Femur (tissue), 1 donor: ENCODE data around the gene TMEM183A.
"Not testable (repeated sequence)": the region's sequence is repeated elsewhere in the genome, so short reads cannot be mapped to it uniquely, and the experiment has no call there.

Experiments
- DNase-seq: peaks from one replicate; pipeline ENCODE4 v3.0.0-alpha.2; 2017

TMEM183A gene

DNA sequence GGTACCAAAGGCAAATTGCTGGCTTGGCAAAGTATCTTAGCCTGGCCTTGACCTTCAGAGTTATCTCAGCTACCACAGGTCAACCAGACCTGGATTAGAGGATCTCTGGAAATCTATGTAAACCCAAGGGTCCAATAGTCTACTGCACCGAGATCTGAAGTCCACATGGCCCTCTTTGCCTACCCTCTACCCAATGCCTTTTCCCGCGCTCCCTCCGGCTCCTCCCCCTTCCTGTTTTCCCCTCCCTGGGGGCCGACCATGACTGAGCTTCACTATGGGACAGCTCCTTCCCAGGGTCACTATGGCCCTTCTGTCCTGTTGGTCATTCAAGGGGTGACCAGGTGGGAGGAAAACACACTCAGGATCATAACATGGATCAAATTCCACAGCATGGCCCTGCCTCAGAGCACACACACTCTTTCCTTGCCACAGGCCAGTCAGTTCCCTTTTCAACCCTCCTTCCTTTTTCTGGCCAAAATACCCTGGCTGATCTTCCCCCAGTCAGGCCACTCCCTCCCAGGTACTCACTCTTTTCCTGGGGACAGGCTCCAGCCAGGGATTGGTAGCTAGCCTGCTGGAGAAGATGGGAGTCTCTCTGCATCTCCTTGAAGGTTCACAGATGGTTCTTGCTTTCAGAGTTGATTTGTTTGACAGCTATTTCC is 19.1 kb upstream of the TMEM183A start:
- DNase-seq, result no peak

DNA sequence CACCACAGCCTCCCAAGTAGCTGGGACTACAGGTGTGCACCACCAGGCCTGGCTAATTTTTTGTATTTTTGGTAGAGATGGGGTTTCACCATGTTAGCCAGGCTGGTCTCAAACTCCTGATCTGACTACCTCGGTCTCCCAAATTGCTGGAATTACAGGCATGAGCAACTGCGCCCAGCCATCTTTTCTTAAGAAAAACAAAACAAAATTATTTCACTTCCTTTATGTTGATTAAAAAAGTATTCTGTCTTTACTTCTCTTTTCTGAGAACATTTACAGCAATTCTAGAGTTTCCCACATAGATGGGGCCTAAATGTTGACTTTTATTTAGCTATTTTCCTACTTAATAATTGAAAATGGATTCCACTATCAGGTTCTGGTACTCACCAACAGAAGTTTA is 17.3 kb upstream of the TMEM183A start:
- no peak for DNase-seq

DNA sequence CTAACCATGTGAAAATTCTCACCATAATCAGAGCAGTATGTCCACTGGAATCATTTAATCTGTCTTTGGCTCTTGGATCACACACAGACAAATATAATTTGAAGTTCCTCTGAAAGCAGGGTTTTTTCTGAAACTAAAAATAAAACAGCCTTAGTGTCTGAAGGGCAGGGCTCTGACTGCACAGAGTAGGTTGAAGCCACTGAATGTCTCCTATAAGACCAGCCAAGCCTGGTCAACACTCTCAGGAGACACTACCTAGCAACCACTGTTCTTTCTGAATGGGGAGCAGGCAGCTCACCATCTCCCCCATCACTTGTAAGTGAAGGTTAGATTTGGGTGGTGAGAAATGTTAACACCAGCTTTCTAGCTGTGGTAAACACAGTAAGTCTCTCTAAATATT is 16.1 kb upstream of the TMEM183A start:
- DNase-seq, result no peak

DNA sequence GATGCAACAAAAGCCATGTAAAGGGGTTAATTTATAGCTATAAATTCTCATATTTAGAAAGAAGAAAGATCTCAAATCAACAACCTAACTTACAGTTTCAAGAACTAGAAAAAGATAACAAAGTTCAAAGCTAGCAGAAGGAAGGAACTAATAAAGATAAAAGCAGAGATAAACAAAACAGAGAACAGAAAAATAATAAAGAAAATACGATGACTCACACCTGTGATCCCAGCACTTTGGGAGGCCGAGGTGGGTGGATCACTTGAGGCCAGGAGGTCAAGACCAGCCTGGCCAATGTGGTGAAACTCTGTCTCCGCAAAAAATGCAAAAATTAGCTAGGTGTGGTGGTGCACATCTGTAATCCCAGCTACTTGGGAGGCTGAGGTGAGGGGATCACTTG is 12.4 kb upstream of the TMEM183A start:
- no peak for DNase-seq

DNA sequence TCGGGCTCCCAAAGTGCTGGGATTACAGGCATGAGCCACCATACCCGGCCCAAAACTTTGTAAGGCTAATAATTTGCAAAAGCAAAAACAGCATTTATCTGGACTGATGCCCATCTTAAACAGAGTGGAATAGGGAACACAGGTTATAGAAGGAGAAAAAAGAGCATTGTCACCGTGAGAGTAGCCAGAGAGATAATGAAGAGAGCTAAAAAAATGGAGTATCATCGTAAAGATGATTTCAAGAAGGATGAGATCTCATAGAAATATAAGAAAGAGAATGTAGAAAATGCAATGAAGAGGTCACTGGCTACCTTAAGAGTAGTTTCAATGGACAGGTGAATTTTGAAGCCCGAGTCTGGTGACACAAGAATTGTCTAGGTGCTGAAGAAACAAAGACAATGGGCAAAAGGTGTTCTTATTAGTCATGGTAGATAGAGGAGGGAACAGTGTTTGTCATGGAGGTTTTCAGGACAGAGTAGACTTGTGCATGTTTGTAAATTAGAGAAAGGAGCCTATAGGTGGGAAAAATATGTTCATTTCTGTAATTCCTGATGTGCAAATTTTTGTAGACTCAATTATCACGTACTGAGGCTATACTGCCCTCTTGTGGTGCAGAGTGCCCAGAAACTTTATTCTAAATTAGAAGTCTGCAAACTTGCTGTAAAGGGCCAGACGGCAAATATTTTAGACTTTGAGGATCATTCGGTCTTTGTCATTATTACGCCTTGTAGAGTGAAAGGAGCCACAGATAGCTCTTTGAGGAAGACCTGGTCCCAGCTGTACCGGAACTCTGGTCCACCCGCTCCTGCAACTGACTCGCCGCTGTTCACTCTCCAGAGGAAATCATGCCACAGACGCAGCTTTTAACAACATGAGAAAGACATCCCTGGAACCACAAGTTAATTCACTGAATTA is 8.1 kb upstream of the TMEM183A start:
- peak; percentile 54 for DNase-seq

DNA sequence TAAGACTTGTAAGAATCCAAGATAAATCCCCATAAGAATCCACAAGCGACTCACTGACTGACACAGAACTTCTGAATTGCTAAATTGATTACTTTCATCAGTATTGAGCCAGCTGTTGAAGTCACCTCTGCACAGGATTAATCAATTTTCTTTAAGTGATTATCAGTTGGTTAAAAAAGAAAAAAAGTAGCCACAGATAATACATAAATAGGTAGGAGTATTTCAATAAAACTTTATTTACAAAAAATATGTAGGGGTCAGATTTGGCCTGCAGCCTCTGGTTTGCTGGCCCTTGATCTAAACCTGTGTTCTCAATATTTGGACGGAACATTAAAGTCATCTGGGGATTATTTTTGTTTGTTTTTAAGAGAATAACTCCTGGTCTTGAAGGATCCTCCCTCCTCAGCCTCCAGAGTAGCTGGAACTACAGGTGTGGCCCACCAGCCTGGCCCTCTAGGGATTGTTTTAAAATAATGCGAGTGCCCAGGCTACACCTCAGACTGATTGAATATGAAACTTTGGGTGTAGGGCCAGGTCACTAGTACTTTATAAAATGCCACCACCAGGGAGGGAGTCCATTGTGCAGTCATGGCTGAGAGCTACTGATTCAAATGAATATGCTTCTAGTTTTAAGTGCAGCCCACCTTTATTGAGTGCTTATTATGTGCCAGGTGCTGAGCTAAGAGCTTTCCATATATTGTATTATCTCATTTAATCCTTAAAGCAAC is 6.8 kb upstream of the TMEM183A start:
- DNase-seq, result no peak

DNA sequence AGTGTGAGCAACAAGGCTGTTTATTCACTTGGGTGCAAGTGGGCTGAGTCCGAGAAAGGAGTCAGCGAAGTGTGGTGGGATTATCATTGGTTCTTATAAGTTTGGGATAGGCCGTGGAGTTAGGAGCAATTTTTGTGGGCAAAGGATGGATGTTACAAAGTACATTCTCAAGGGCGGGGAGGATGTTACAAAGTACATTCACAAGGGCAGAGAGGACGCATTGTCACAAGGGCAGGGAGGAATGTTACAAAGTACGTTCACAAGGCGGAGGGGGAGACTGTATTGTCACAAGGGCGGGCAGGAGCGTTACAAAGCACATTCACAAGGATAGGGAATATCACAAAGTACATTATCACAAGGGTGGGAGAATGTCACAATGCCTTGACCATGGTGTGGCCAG is 5.2 kb upstream of the TMEM183A start:
- no peak for DNase-seq

DNA sequence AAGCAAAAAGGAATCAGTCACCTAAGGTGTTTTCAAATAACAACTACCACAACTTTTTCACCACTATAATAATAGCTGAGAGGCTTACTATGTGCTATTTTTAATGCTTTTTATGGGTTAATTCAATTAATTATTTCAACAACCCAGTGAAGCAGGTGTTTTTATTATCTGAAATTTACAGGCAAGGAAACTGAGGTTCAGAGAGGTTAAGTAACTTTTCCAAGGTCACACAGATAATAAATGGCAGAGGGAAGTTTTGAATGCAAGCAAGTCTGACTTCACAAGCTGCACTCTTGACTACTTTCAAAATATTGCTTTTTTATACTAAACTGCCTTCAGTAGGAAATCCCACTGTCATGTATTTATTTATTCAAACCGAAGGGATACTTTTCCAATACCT is 4.2 kb upstream of the TMEM183A start:
- no peak for DNase-seq

DNA sequence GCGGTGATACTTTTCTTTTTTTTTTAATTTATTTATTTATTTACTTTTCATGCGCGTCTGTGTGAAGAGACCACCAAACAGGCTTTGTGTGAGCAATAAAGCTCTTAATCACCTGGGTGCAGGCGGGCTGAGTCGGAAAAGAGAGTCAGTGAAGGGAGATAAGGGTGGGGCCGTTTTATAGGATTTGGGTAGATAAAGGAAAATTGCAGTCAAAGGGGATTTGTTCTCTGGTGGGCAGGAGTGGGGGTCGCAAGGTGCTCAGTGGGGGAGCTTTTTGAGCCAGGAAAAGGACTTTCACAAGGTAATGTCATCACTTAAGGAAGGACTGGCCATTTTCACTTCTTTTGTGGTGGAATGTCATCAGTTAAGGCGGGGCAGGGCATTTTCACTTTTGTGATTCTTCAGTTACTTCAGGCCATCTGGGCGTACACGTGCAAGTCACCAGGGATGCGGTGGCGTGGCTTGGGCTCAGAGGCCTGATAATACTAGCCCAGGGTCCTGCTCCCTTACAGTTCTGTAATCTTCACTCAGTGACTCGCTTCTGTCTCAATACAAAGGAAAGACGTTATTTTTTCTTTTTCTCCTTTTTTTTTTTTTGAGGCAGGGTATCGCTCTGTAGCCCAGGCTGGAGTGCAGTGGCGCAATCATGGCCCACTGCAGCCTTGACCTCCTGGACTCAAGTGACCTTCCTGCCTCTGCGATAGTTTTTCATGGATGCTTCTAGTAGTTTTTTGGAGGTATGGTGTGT is 1.6 kb upstream of the TMEM183A start:
- not testable (repeated sequence) for DNase-seq

DNA sequence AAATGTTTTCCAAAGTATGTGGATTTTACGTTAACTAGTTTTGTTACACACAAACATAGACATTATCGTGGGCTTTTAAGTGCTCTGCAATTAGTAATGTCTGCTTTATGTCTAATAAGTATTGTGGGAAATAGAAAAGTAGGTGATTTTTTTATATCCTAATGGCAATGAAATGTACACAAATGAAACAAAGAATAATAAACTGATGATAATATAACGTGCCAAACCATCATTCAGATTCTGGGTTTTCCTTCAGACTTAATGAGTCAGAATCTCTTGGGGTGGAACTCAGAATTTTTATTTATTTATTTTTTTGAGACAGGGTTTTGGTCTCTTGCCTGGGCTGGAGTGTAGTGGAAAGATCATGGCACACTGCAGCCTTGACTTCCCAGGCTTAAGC is 2.0 kb downstream of the TMEM183A start:
- no peak for DNase-seq

DNA sequence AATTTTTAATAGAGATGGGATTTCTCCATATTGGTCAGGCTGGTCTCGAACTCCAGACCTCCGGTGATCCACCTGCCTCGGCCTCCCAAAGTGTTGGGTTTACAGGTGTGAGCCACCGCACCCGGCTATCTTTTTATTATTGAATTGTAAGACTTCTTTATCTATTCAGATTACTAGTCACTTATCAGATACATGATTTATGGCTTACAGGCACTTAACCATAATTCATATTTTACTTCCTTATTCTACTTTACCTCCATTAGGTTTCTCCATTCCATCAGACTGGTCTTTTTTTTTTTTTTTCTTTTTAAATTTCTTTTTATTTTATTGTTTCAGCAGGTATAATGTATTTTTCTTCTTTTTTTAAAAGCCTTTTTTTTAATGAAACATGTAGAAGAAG is 4.4 kb downstream of the TMEM183A start:
- DNase-seq, result no peak

DNA sequence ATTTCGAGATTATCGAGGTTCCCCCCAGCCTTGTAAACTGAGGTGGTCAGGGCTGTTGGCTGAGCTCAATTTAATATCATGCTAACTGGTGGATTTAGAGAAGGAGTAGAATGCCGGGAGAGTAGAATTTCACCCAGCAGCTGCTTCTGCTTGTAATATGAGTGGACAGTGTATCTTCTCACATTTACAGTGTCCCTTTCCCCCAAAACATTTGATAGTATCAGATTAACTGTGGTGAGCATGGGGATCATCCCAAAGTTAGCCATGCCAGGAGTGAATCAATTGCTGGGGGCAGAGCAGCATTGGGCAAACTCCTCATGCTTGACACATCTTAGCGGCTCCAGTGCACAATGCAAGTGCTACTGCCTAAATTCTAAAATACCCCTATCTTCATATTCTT is 9.9 kb downstream of the TMEM183A start:
- DNase-seq, result no peak

DNA sequence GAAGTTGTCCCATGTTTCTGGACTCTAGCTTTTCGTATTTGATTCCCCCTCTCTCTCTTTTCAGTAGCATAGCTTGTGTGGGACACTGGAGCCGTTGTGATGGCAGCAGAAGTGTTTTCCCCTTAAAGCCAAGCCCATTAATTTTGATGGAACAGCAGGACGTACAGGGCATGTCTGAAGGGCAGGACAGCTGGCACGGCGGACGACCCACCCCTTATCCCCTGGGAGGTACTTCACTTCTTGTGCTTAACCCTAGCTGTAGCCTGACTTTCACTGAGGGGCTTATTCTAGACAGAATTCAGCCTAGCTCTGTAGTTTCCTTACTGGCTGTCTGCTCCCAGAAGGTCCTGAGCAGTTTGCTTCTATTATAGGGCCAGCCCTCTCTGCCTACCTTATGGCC is 10.5 kb downstream of the TMEM183A start:
- no peak for DNase-seq

DNA sequence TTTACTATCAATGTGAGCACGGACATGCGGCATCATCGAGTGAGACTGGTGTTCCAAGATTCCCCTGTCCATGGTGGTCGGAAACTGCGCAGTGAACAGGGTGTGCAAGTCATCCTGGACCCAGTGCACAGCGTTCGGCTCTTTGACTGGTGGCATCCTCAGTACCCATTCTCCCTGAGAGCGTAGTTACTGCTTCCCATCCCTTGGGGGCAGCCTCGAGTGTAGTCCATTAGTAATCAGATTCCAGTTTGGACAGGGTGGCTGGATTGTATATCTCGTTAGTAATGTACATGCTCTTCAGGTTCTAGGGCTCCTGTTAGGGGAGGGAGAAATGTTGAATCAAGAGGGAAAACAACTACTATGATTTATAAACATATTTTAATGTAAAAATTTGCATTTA is 15.7 kb downstream of the TMEM183A start:
- not testable (repeated sequence) for DNase-seq

DNA sequence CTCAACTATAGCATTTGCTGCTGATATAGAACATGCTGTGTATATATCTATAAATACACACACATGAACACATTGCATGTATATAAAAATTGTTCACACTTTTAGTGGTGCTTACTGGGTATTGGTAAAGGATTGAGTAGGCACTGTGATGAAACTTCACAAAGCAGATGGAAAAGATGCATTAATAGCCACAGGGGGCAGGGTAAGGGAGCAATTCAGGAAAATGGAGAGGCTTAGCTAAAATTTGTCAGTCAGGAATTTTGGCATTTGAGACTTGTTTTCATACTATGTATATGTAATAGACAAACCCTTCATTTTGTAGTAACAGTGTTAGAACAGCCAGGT is 18.5 kb downstream of the TMEM183A start:
- no peak for DNase-seq

DNA sequence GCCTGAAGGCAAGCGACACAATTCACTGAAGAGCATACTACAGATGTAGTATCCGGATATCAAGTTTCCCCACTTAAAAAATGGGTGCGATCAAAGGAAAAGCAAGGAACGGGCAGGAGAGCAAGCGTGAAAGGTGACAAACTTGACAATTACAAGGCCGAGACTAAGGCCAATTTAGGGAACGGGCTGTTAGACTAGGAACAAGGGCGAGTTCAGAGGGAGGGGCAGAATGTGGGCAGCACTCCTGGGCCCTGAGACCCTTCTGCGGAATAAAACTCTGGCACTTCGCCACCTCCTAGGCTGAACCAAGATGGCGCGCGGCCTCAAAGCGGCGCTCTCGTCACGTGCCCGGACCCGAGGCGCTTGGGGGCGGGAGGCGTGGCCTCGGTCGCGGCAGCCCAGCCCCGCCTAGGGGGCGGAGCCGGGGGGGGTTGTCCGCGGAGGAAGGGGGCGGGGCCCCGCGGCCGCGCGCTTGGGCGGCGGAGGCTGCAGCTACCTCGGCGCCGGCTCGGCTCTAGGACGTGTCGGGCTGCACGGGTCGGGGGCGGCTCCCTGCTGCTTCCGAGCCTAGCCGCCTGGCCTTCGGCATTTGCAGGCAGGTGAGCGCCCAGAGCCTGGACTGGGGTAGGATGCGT is 19.0 kb downstream of the TMEM183A start, which contains the start of gene PPFIA4:
PPFIA4 (plus strand) TSS at position 461 of the 635 bp plus-strand sequence. CDS start 12,518 bp downstream, outside the sequence.
- peak; percentile 94 for DNase-seq

DNA sequence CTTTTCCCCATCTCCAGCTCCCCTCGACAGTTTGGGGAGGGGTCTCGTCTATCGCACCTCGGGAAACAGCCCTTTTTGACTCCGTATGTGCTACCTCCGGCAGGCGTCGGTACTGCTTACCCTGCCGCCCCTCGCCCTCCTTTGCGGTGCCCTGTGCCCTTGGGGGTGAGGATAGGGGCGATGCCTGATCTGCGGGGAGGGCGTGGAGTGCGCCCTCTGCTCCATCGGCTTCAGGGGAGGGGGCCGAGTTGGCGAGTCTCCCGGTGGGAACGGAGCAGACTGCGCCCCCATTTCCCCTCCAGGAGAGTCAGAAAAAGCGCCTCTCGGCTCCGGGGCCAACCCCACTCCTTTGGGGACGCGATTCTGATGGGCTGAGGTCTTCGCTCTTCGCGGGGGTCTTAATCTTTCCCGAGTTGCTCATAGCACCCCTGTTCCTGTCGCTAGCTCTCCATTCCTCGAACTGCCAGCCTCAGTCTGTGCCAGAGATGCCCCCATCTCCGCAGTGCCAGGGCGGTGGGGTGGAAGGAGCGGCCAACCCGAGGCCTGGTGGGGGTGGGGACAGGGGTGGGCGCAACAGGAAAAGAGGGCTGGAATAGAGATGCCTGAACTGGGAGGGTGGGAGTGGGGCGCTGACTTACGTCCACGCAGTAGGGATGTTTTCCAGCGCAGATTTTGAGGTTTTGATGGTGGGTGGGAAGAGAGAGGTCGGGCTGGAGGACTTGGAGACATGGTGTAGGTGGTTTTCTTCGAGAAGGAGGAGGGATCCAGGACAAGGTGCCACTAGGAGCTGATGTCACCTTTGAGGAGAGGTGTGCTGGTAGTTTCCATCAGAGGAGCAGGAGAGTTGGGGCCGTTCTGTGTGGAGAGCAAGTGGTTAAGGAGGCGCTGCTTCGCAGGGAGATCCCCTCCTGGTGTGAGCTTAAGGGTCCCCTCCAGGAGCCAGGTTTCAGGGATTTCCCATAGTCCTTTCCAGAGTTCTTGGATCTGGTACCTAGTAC is 19.8 kb downstream of the TMEM183A start:
- DNase-seq, result no peak

DNA sequence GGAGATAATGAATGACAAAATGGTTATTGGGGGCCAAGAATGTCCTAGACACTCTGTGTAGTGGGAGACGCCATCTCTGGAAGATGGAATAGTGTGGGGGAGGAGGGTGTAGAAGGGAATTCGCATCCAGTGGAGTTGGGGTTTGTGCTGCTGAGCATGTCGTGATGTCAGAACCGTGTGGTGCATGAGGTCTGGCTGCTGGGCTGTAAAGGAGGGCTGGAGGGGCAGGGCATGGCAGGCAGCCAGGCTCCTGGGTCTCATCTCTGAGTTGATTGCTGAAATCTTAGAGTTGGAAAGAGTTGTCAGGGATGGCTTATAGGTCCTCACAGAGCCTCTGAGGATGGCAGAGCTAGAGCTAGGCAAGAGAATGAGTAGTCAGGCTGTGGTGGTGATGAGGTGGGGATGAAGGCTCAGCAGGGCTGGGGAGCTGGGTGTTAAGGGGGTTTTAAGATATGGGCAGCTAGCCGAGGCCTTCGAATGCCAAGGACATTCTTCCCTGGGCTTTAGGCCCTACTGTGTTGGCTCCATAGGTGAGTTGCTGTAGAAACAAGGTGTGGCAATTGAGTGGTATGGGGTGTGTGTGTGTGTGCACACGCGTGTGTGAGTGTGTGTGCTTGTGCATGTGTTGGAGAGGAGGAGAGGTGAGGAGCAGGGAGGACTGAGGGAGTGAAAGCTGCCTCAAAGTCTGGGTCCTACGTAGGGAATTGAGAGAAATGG is 21.1 kb downstream of the TMEM183A start:
- DNase-seq, result no peak

DNA sequence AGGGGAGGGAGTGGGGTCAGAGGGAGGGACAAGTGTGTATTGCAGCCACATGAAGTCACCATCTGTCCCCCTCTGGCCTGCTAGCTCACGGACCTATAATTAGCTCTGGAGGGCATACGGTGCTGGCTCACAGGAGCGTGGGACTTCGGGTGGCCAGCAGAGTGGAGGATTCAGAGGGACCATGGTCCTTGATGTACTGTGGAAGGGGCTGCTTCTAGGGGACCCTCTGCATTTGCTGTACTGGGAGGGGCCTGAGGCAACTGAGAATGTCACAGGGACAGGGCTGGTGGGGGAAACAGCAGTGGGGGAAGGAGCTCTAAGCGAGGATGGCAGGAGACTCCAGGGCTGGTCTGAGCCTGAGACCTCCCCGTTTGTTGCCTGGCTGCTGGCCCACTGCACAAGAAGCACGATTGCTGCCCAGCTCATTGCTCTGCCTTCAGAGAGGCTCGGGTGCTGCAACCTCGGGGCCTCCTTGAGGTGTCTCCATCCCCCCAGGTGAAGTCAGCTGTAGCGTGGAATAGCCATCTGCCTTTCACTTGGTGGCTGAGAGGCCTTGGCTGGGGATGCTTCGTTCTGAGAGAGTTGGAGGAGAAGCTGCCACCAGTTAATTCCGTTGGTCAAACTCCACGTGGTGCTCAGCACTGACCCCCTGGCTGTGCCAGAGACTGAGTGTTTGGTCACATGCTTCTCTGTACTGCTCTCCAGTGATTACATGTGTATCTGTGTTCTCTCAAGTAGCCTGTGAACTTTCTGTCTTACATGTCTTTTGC is 21.8 kb downstream of the TMEM183A start:
- no peak for DNase-seq

DNA sequence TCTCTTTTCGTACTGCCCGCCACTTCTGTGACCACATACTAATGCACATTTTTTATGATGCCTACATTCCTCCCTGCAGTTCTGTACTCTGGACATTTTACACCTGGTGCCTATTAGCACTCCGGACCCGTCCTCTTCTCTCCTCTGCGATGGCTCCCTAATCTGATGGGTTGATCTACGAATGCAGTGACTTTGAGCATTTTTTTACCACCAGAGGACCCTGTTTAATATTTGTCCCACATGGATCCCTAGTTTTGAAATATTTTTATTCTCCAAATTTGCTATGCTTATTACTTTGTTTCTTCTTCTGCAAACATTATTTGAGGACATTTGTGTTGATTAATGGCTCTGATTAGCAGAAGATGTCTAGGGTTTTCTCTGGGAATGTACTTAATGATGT is 24.3 kb downstream of the TMEM183A start:
- DNase-seq, result no peak
